Caco-2 (cell line): Measurements from ENCODE around the gene LY9. TPM values are rescaled to one million over a fixed set of nuclear protein-coding genes. Genes with fewer than 3 reads are reported as not detected.
A peak's percentile ranks its signal among the peaks of the same experiment; 100 is the strongest.

ENCODE experiments used
- BruUV-seq: library from RNA; stranded (reverse); fragments of 400-500 nt; replicated peaks from 2 replicates; lab custom pipeline; 2021; lab: Mats Ljungman, UMichigan
- CTCF ChIA-PET: fragments of 300-600 bp; sonication (Branson Sonifier 250); formaldehyde crosslinking; loops from one replicate; lab custom pipeline; 2022; ENCODE audit warnings: antibody characterized with exemption; lab: Charles Lee
- POLR2A ChIA-PET: fragments of 300-600 bp; sonication (Branson Sonifier 250); formaldehyde crosslinking; loops from one replicate; lab custom pipeline; 2022; ENCODE audit warnings: antibody characterized with exemption; lab: Charles Lee
- DNase-seq, 2 experiments: peaks; one replicate each; pipeline versions ENCODE4 v3.0.0 to v3.0.0-alpha.2; 2020 to 2022
- H3K27me3 ChIP-seq: replicated peaks from 2 replicates; pipeline ENCODE4 v1.6.0; 2011; ENCODE audit warnings: low read length; ENCODE audit not compliant: control insufficient read depth, insufficient read depth
- H3K36me3 ChIP-seq: 2 replicates; pipeline ENCODE4 v1.5.1; 2011; ENCODE audit warnings: low read length; ENCODE audit not compliant: control insufficient read depth, insufficient read depth
- H3K4me1 ChIP-seq: fragments of 250-450 bp; sonication (Bioruptor Pico); 2 replicates; pipeline ENCODE4 v1.5.1; 2020; ENCODE audit warnings: mild to moderate bottlenecking
- H3K4me3 ChIP-seq: 2 replicates; pipeline ENCODE4 v1.5.1; 2011; ENCODE audit warnings: low read depth, mild to moderate bottlenecking, control low read depth, low read length
- H3K9me3 ChIP-seq: fragments of 250-450 bp; sonication (Bioruptor Pico); 2 replicates; pipeline ENCODE4 v1.5.1; 2020; ENCODE audit warnings: mild to moderate bottlenecking, moderate library complexity
- H3K27ac Mint-ChIP-seq: one replicate; pipeline ENCODE4 v1.8.0; 2022; ENCODE audit warnings: mixed read lengths; ENCODE audit not compliant: unreplicated experiment
- H3K27me3 Mint-ChIP-seq: one replicate; pipeline ENCODE4 v1.8.0; 2022; ENCODE audit warnings: mixed read lengths; ENCODE audit not compliant: insufficient read depth, unreplicated experiment
- H3K36me3 Mint-ChIP-seq: one replicate; pipeline ENCODE4 v1.8.0; 2022; ENCODE audit warnings: mild to moderate bottlenecking, mixed read lengths; ENCODE audit not compliant: insufficient read depth, unreplicated experiment
- H3K4me1 Mint-ChIP-seq: one replicate; pipeline ENCODE4 v1.8.0; 2022; ENCODE audit warnings: low read depth, mixed read lengths; ENCODE audit not compliant: unreplicated experiment
- H3K4me3 Mint-ChIP-seq: one replicate; pipeline ENCODE4 v1.8.0; 2022; ENCODE audit warnings: mild to moderate bottlenecking, moderate library complexity, mixed read lengths; ENCODE audit not compliant: unreplicated experiment
- H3K9me3 Mint-ChIP-seq: one replicate; pipeline ENCODE4 v1.8.0; 2022; ENCODE audit warnings: mixed read lengths; ENCODE audit not compliant: unreplicated experiment
- CTCF ChIP-seq, 2 experiments: fragments of 200-600 bp in 1 of 2; IDR thresholded peaks; 1 replicate in 1 of 2; 2 replicates in 1 of 2; pipeline versions ENCODE4 v1.5.1 to v1.8.0; 2011 to 2022; ENCODE audit warnings: antibody characterized with exemption in 1 of 2, control low read depth in 1 of 2, inconsistent platforms in 1 of 2, low read depth in 1 of 2, low read length in 1 of 2, mild to moderate bottlenecking in 1 of 2, moderate library complexity in 1 of 2; ENCODE audit not compliant: insufficient read depth in 1 of 2, severe bottlenecking in 1 of 2, unreplicated experiment in 1 of 2
- intact Hi-C: fragments of 100-400 bp; cut with micrococcal nuclease; formaldehyde crosslinking; loops from one replicate; pipeline ENCODE4 v1.10.0; 2022; ENCODE audit not compliant: unreplicated experiment
- total RNA-seq: library from RNA; stranded (reverse); gene quantifications from 2 replicates; pipeline ENCODE4 v1.2.3, GENCODE V29; 2022

The LY9 gene
- total RNA-seq, 1 experiment from 2014 or later, result not detected

DNA sequence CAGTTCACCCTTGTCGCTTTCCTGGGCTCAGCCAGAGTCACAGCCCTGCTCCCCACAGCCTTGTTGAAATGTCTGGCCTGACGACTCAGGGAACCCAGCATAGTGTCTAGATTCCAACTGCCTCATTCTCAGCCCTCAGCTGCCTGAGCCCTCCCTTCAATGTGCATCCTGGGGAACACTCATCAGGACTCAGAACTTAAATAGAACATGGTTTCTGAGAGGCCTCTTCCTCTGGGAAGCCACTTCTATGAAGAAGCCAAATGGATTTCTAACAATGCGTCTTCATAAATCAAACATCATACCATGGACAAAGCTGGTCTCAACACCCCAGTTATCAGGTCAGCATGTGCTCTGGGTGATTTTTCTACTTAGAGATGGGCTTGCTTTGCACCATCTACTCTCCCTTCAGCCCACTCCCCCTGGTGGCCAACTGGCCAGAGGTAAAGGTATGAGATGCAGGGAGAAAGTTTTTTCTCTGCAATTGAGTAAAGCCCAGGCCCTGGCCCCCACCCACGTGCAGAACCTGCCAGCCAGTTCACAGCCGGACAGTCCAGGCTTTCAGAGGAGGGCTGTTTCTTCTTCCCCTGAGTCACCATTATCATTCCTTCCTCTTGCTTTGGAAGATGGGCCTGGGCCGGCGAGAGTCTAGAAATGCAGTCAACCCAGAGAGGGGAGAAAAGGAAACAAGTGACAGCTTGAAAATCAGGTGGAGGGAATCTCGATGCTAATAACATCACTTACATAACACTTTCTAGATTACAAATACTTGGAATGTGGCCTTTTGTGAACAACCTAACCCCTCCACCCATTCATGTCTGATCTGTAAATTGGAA, 34.6 kb downstream of the LY9 start:
- Mint-ChIP-seq H3K9me3 (no peaks in the 10 kb centered on the region), H3K27me3 (no peaks in the 10 kb centered on the region), H3K36me3 (no peaks in the 10 kb centered on the region), H3K4me3 (no peak overlapping the region), H3K4me1 (no peaks in the 10 kb centered on the region), H3K27ac (no peak overlapping the region)
- no peaks in the 10 kb centered on the region for H3K9me3 ChIP-seq
- POLR2A ChIA-PET, result no interaction called here
- H3K4me3 ChIP-seq, result no peak overlapping the region
- BruUV-seq, result no TSS peak
- peak; percentile 86 to 89 for DNase-seq
- intact Hi-C loops, result loop anchor here (1.0 to 2.0 kb wide), 4 partner anchors 53 to 402 kb away; no protein-coding TSS in a partner anchor
- 0 out of 2 replicates have a peak, but pooled peaks cover 3% of the 10 kb centered on the region for H3K4me1 ChIP-seq
- TF ChIP-seq CTCF (IDR thresholded peaks at IDR 0.05; ENCODE audit: insufficient read depth in 1 of 2, low read depth in 1 of 2, low read length in 1 of 2, severe bottlenecking in 1 of 2, unreplicated experiment in 1 of 2), result peak; percentile 84 to 96
- no peaks in the 10 kb centered on the region for H3K27me3 ChIP-seq
- CTCF ChIA-PET, result interaction anchor here (0.6 to 2.1 kb wide), 8 partner anchors 12 to 155 kb away, joined by 3 to 8 read pairs (median 4); partner anchors contain the start of gene ITLN2
- H3K36me3 ChIP-seq, result no peaks in the 10 kb centered on the region

DNA sequence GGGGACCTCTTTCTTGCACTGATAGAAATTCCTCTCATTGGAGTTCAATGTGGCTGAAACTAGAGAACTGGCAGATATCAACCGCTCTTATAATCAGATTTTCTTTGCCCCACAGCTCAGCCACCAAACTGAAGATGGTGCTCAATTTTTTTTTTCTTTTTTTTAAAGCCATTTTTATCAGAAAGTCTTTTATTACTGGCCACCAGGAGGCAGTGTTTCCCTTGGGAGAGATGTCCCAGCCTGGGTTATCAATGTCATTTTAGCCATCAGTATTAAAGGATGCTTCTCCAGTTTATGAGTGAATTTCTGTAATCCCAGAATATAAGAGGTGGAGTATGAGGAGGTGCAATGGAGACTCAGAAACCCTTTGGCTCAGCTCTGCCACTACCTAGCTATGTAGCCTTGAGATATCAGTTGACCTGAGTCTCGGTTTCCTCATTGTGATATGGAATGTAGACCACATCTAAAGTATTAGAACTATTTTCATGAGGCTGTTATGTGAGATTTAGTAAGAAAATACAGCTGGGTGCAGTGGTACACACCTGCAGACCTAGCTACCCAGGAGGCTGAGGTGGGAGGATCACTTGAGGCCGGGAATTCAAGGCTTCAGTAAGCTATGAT, 39.1 kb downstream of the LY9 start:
- peak in 1 of 2 experiments; percentile 64 for DNase-seq
- Mint-ChIP-seq H3K27me3 (no peaks in the 10 kb centered on the region), H3K4me1 (peaks cover 4% of the 10 kb centered on the region), H3K9me3 (no peaks in the 10 kb centered on the region), H3K36me3 (no peaks in the 10 kb centered on the region), H3K4me3 (no peak overlapping the region), H3K27ac (no peak overlapping the region)
- CTCF ChIA-PET, result interaction anchor here (0.6 to 1.9 kb wide), 9 partner anchors 8 to 155 kb away, joined by 3 to 19 read pairs (median 3); partner anchors contain the start of genes ITLN1 and ITLN2
- no peak overlapping the region for H3K4me3 ChIP-seq
- TF ChIP-seq CTCF (IDR thresholded peaks at IDR 0.05; ENCODE audit: insufficient read depth in 1 of 2, low read depth in 1 of 2, low read length in 1 of 2, severe bottlenecking in 1 of 2, unreplicated experiment in 1 of 2), result peak; percentile 62 to 76
- no peaks in the 10 kb centered on the region for H3K9me3 ChIP-seq
- H3K4me1 ChIP-seq, result peaks cover 5% of the 10 kb centered on the region; the same call in 1 of the 2 replicates
- H3K27me3 ChIP-seq, result no peaks in the 10 kb centered on the region
- intact Hi-C loops, result loop anchor here (1.0 kb wide), 3 partner anchors 49 to 155 kb away; partner anchors contain the start of gene ITLN2
- BruUV-seq, result no TSS peak
- POLR2A ChIA-PET, result no interaction called here
- H3K36me3 ChIP-seq, result no peaks in the 10 kb centered on the region

GRCh38 chr1:160835751-160836150, 39.8 kb downstream of the LY9 start:
- Mint-ChIP-seq H3K27ac (no peak overlapping the region), H3K4me1 (peaks cover 4% of the 10 kb centered on the region), H3K9me3 (no peaks in the 10 kb centered on the region), H3K36me3 (no peaks in the 10 kb centered on the region), H3K27me3 (no peaks in the 10 kb centered on the region), H3K4me3 (no peak overlapping the region)
- ChIA-PET CTCF (interaction anchor here (0.6 to 1.9 kb wide), 5 partner anchors 58 to 118 kb away, joined by 3 to 19 read pairs (median 3); partner anchors contain the start of gene ITLN2), POLR2A (no interaction called here)
- DNase-seq, result no peak
- H3K4me3 ChIP-seq, result no peak overlapping the region
- H3K27me3 ChIP-seq, result no peaks in the 10 kb centered on the region
- no peaks in the 10 kb centered on the region for H3K36me3 ChIP-seq
- no peaks in the 10 kb centered on the region for H3K9me3 ChIP-seq
- no TSS peak for BruUV-seq
- intact Hi-C loops, result loop anchor here (1.0 kb wide), 3 partner anchors 49 to 155 kb away; partner anchors contain the start of gene ITLN2
- peaks cover 5% of the 10 kb centered on the region; the same call in 1 of the 2 replicates for H3K4me1 ChIP-seq
- TF ChIP-seq CTCF (IDR thresholded peaks at IDR 0.05; ENCODE audit: insufficient read depth in 1 of 2, low read depth in 1 of 2, low read length in 1 of 2, severe bottlenecking in 1 of 2, unreplicated experiment in 1 of 2), result no peak
